ENCODE measurements around the gene RHBDF1. TPM values are rescaled to one million over a fixed set of nuclear protein-coding genes. Genes with fewer than 3 reads are reported as not detected.
"Not testable (repeated sequence)": the region's sequence is repeated elsewhere in the genome, so short reads cannot be mapped to it uniquely, and the experiment has no call there.

Gene RHBDF1
- total and polyA plus RNA-seq, 3 experiments from 2014 or later = 0.53 to 0.59 TPM; not detected in 1

DNA sequence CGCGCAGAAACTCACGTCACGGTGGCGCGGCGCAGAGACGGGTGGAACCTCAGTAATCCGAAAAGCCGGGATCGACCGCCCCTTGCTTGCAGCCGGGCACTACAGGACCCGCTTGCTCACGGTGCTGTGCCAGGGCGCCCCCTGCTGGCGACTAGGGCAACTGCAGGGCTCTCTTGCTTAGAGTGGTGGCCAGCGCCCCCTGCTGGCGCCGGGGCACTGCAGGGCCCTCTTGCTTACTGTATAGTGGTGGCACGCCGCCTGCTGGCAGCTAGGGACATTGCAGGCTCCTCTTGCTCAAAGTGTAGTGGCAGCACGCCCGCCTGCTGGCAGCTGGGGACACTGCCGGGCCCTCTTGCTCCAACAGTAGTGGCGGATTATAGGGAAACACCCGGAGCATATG, 61.7 kb downstream of the RHBDF1 start:
- H3K27me3 ChIP-seq (ENCODE audit: insufficient read depth, low read length, poor library complexity, severe bottlenecking); H3K27ac ChIP-seq (ENCODE audit: low read depth, low read length); H3K27me3 Mint-ChIP-seq; H3K4me1 ChIP-seq (ENCODE audit: insufficient read depth, low read length); H3K36me3 Mint-ChIP-seq; H3K4me1 Mint-ChIP-seq; H3K9me3 ChIP-seq (ENCODE audit: low read length); CTCF ChIA-PET; H3K36me3 ChIP-seq (ENCODE audit: insufficient read depth, low read length); H3K4me3 ChIP-seq (ENCODE audit: low read length); H3K9me3 Mint-ChIP-seq; POLR2A ChIA-PET: not testable (repeated sequence)
- H3K4me3 Mint-ChIP-seq = peak overlapping the region in 2 of 7 donors; percentile 64 to 73
- peak overlapping the region in 3 of 8 donors; percentile 17 to 92 (median 47) for H3K27ac Mint-ChIP-seq
- DNase-seq = peak; percentile 75 to 94 (median 89)

DNA sequence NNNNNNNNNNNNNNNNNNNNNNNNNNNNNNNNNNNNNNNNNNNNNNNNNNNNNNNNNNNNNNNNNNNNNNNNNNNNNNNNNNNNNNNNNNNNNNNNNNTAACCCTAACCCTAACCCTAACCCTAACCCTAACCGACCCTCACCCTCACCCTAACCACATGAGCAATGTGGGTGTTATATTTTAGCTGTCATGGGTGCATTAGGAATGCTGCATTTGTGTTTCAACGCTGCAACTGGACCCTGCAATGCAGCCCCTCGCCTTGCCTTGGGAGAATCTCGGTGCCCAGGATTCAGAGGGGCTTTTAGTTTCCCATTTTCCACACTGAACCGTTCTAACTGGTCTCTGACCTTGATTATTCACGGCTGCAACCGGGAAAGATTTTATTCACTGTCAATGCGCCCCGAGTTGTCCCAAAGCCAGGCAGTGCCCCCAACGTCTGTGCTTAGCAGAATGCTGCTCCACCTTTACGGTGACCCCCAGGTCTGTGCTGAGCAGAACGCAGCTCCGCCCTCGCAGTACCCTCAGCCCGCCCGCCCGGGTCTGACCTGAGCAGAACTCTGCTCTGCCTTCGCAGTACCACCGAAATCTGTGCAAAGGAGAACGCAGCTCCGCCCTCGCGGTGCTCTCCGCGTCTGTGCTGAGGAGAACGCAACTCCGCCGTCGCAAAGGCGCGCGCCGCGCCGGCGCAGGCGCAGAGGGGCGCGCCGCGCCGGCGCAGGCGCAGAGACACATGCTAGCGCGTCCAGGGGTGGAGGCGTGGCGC, 62.3 kb downstream of the RHBDF1 start:
- Mint-ChIP-seq H3K27ac (peak overlapping the region in 3 of 8 donors; percentile 54 to 66 (median 56)), H3K27me3 (no peaks in the 10 kb centered on the region), H3K9me3 (no peaks in the 10 kb centered on the region), H3K36me3 (no peaks in the 10 kb centered on the region), H3K4me3 (peak overlapping the region; percentile 24 to 84 (median 71)), H3K4me1 (no peaks in the 10 kb centered on the region)
- Histone ChIP-seq H3K9me3 (ENCODE audit: low read length) (no peaks in the 10 kb centered on the region), H3K27ac (ENCODE audit: low read depth, low read length) (no peak overlapping the region), H3K36me3 (ENCODE audit: insufficient read depth, low read length) (no peaks in the 10 kb centered on the region), H3K27me3 (ENCODE audit: insufficient read depth, low read length, poor library complexity, severe bottlenecking) (no peaks in the 10 kb centered on the region), H3K4me3 (ENCODE audit: low read length) (no peak overlapping the region), H3K4me1 (ENCODE audit: insufficient read depth, low read length) (no peaks in the 10 kb centered on the region)
- ChIA-PET CTCF (no interaction called here), POLR2A (no interaction called here)
- peak in 1 of 5 donors; percentile 11 for DNase-seq

Other genes with a start within 250 kb of the RHBDF1 start
- 10 to 100 TPM; 63.6 to 63.9 TPM for gene POLR3K, start 19.0 kb downstream of the RHBDF1 start, total RNA-seq
- gene POLR3K, start 19.0 kb downstream of the RHBDF1 start, polyA plus RNA-seq = 35.1 TPM
- 100 to 1,000 TPM; 108 to 110 TPM for gene SNRNP25, start 18.8 kb downstream of the RHBDF1 start, total RNA-seq
- 16.3 TPM for gene SNRNP25, start 18.8 kb downstream of the RHBDF1 start, polyA plus RNA-seq
- 10 to 100 TPM; 47.5 to 48.2 TPM for gene MPG, start 5.6 kb upstream of the RHBDF1 start, total RNA-seq
- 58.1 TPM for gene MPG, start 5.6 kb upstream of the RHBDF1 start, polyA plus RNA-seq
- gene NPRL3, start 66.0 kb upstream of the RHBDF1 start, total RNA-seq = 10 to 100 TPM; 45.2 to 50.7 TPM
- gene NPRL3, start 66.0 kb upstream of the RHBDF1 start, polyA plus RNA-seq = 13.0 TPM
- not detected for gene HBZ, start 80.0 kb upstream of the RHBDF1 start, total RNA-seq
- gene HBZ, start 80.0 kb upstream of the RHBDF1 start, polyA plus RNA-seq = not detected
- gene HBM, start 93.3 kb upstream of the RHBDF1 start, total RNA-seq = not detected
- gene HBM, start 93.3 kb upstream of the RHBDF1 start, polyA plus RNA-seq = not detected
- gene HBA2, start 100.2 kb upstream of the RHBDF1 start, total RNA-seq = not detected
- gene HBA2, start 100.2 kb upstream of the RHBDF1 start, polyA plus RNA-seq = 5.8 TPM
- gene HBA1, start 104.0 kb upstream of the RHBDF1 start, total RNA-seq = not detected
- gene HBA1, start 104.0 kb upstream of the RHBDF1 start, polyA plus RNA-seq = 1.6 TPM
- not detected for gene HBQ1, start 107.8 kb upstream of the RHBDF1 start, total RNA-seq
- 0.72 TPM for gene HBQ1, start 107.8 kb upstream of the RHBDF1 start, polyA plus RNA-seq
- gene LUC7L, start 156.8 kb upstream of the RHBDF1 start, total RNA-seq = 10 to 100 TPM; 78.5 to 80.0 TPM
- gene LUC7L, start 156.8 kb upstream of the RHBDF1 start, polyA plus RNA-seq = 9.2 TPM
- 10 to 100 TPM; 23.1 to 26.1 TPM for gene FAM234A, start 162.2 kb upstream of the RHBDF1 start, total RNA-seq
- gene FAM234A, start 162.2 kb upstream of the RHBDF1 start, polyA plus RNA-seq = 27.9 TPM
- under 1 TPM in 1 of 2 experiments, not detected in 1; 0.09 TPM for gene RGS11, start 203.3 kb upstream of the RHBDF1 start, total RNA-seq
- gene RGS11, start 203.3 kb upstream of the RHBDF1 start, polyA plus RNA-seq = not detected
- not detected for gene ARHGDIG, start 208.0 kb upstream of the RHBDF1 start, total RNA-seq
- not detected for gene ARHGDIG, start 208.0 kb upstream of the RHBDF1 start, polyA plus RNA-seq
- gene PDIA2, start 210.5 kb upstream of the RHBDF1 start, total RNA-seq = not detected
- not detected for gene PDIA2, start 210.5 kb upstream of the RHBDF1 start, polyA plus RNA-seq

All from CD8-positive, alpha-beta memory T cell (primary cell).